GM12873 (cell line): ENCODE measurements around the gene SHANK2.

ENCODE experiments used
- CTCF ChIP-seq: IDR thresholded peaks from 2 replicates; pipeline ENCODE4 v1.5.1; 2012; ENCODE audit warnings: low read depth, mild to moderate bottlenecking, moderate library complexity, low read length, control low read depth; ENCODE audit not compliant: insufficient read depth; ENCODE audit errors: missing control alignments

SHANK2 gene

DNA sequence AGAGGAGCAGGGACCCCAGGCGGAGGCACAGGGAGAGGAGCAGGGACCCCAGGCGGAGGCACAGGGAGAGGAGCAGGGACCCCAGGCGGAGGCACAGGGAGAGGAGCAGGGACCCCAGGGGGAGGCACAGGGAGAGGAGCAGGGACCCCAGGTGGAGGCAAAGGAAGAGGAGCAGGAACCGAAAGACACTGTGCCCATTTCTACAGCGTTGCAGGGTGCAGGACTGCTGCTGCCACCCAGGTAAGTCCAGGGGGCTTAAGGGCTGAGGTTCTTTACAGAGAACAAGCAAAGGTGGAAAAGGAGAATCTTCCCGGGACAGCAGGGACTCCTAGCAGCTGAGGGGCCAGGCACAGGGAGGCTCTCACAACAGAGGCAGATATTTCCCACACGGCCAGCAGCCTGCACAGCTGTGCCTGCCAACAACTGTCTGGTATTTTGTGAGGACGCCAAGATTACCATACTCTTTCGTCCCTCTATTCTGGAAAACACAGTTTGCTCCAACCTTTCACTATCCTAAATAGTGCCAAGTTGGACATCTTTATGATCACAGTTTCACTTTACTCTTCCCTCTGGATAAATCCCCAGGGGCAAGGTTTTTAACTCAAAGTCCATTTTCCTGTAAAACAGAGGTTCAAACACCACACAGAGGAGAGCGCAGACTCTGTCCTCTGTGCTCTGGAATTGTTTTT is 39.4 kb downstream of the SHANK2 start:
- no peak for TF ChIP-seq CTCF

DNA sequence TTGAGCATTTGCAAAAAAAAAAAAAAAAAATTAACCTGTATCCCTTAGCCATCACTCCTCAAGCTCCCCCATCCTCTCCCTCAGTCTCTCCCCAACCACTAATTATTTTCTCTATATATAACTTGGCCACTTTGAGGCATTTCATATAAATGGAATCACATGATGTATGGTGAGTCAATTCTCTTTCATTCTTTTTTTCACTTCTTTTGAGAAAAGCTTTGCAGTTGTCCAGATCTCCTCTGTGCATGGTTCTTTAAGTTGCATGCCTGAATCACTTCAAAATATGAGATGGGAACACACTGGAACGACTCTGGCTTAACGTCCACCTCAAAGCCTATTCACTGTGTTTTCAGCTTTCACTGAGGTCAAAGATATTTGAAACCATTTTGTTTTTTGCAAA is 40.7 kb downstream of the SHANK2 start:
- TF ChIP-seq CTCF = no peak

DNA sequence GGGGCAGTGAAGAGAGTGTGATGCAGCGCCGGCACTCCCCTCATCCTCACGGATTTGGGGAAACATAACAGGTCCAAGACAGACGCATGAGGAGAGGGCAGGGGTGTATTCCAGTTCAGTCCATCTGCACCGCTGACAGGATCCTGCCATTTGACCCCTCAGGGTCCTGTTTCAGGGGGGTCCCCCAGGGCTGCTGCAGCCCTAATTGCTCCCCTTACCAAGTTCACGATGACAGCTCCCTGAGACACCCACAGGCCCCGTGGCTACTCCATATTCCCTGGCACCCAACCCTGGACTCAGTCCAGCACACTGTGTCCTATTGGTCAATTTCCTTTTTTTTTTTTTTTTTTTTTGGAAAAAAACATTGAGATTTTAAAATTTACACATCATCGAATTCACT is 41.5 kb downstream of the SHANK2 start:
- no peak for TF ChIP-seq CTCF

DNA sequence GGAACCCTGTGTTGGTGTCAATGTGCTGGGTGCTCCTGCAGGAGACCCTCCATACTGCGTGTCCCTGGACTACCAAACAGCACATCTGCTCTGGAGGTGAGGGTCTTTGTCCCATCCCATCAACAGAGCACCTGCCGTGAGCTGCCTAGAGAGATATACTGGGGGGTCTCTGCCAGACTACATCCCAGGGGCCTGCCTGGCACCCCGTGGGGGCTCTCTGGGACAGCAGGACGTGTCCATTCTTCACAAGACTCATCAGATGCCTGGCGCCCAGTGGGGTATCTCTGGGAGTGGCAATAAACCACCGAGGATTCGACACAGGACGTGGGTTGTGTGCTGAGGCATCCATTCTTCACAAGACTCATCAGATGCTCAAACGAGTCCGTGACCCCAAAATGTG is 42.7 kb downstream of the SHANK2 start:
- TF ChIP-seq CTCF = no peak

GRCh38 chr11:71209181-71209580 is 43.2 kb downstream of the SHANK2 start:
- TF ChIP-seq CTCF = no peak

GRCh38 chr11:71208011-71208774 is 44.2 kb downstream of the SHANK2 start:
- TF ChIP-seq CTCF = no peak

DNA sequence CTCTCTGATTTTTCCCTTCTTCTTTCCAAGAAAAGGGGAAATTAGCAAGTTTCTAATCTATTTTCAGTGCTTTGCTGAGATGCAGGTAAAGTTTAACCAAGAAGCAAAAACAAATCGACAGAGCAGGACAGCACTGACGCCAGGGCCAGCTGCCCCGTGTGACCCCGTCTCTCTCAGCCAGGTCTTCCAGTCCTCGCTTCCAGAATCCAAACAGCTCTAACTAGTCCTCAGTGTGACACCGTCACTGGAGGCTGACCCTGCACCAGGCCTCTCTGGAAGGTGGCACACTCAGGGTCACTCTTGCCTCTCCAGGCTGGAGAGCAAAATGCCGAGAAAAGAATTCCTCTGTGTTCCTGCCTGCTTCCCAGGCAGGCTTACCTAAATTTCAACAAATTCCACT is 44.8 kb downstream of the SHANK2 start:
- no peak for TF ChIP-seq CTCF
